Adrenal gland (tissue), 12 donors: ENCODE measurements around the gene ARHGAP6. TPM values are rescaled to one million over a fixed set of nuclear protein-coding genes. Genes with fewer than 3 reads are reported as not detected.

Experiments
- DNase-seq, 7 donors: peaks; one replicate each; pipeline ENCODE4 v3.0.0-alpha.2; 2019 to 2020
- H3K27ac ChIP-seq, 5 donors: fragments of 200-600 bp; sonication (generic) in 4 of 5; 1 replicate in 3 of 5; 2 replicates in 2 of 5; pipeline versions ENCODE4 v1.5.1 to v1.8.0; 2016 to 2020; ENCODE audit warnings: mild to moderate bottlenecking in 1 of 5
- H3K27me3 ChIP-seq: fragments of 200-600 bp; 2 replicates; pipeline ENCODE4 v1.8.0; 2021
- H3K36me3 ChIP-seq, 2 donors: fragments of 200-600 bp; replicated peaks in 1 of 2; 1 replicate in 1 of 2; 2 replicates in 1 of 2; pipeline versions ENCODE4 v1.5.1 to v1.8.0; 2018 to 2022
- H3K4me1 ChIP-seq, 2 donors: fragments of 200-600 bp; replicated peaks in 1 of 2; 1 replicate in 1 of 2; 2 replicates in 1 of 2; pipeline versions ENCODE4 v1.5.1 to v1.8.0; 2018 to 2021
- H3K4me3 ChIP-seq, 4 donors: fragments of 200-600 bp; sonication (generic) in 3 of 4; one replicate each; pipeline ENCODE4 v1.5.1; 2016 to 2018
- H3K9me3 ChIP-seq, 3 donors: fragments of 200-600 bp; sonication (generic) in 1 of 3; replicated peaks in 1 of 3; 1 replicate in 2 of 3; 2 replicates in 1 of 3; pipeline versions ENCODE4 v1.5.1 to v1.8.0; 2016 to 2021
- POLR2A ChIP-seq, 2 donors: fragments of 450-650 bp; IDR thresholded peaks; one replicate each; pipeline ENCODE4 v1.6.1; 2017; ENCODE audit warnings: antibody characterized with exemption in 2 of 2, mild to moderate bottlenecking in 2 of 2, moderate library complexity in 1 of 2
- WGBS, 4 donors: extraction: QIAGEN DNeasy Blood & Tissue Kit in 2 of 4; methylation state at CpG; one replicate each; pipeline versions ENCODE4 v1.1.5 to v1.1.7; 2013 to 2017; 5-methylcytosine and 5-hydroxymethylcytosine counted together
- intact Hi-C, 2 donors: fragments of 100-400 bp; cut with DNase I; formaldehyde crosslinking; loops; one replicate each; pipeline versions ENCODE4 v1.14.1 to v1.15.0; 2022 to 2023
- polyA plus RNA-seq, 3 donors: library from polyadenylated mRNA; stranded (reverse); fragments of 200-250 nt in 2 of 3; fragments of 350-450 nt in 1 of 3; fragmentation: Illumina TruSeq in 1 of 3; extraction: RNeasy Lipid Tissue Mini Kit (QIAGEN cat#74804) in 1 of 3; gene quantifications; one replicate each; pipeline ENCODE4 v1.2.3, GENCODE V29; 2013 to 2014
- total RNA-seq, 9 donors: library from RNA; depleted of rRNA in 4 of 9; stranded (reverse); fragments of >200 nt in 4 of 9; fragments of 120-200 nt in 1 of 9; fragmentation: NEBNext Ultra II Directional in 1 of 9; extraction: Animal tissue kit (Norgen Biotek cat#: 25700) in 1 of 9; gene quantifications; one replicate each; pipeline versions ENCODE4 v1.1.0 to v1.2.4, GENCODE V29; 2013 to 2023
- TF ChIP-seq, protein P1 (sequence below), 6 experiments: fragments of 450-650 bp in 4 of 6; fragments of 200-600 bp in 2 of 6; sonication (generic) in 1 of 6; IDR thresholded peaks; 1 replicate in 5 of 6; 2 replicates in 1 of 6; pipeline versions ENCODE4 v1.5.1 to v1.8.0; 2016 to 2021; ENCODE audit warnings: antibody characterized with exemption in 6 of 6, mild to moderate bottlenecking in 2 of 6, moderate library complexity in 1 of 6
- donor health status: healthy with polysubstance abuse.
- donor health status: Bipolar disorder and iron deficiency.
- donor health status: DM: yes; HTN: yes; CAD: no.
- donor health status: DM: no; HTN: no; CAD: no.
- donor health status: DM: no; HTN: no; CAD: no.
- donor health status: DM: yes; HTN: yes; CAD: no.

The ARHGAP6 gene
- total and polyA plus RNA-seq, 12 donors = 0.78 to 4.2 (median 2.7) TPM

DNA sequence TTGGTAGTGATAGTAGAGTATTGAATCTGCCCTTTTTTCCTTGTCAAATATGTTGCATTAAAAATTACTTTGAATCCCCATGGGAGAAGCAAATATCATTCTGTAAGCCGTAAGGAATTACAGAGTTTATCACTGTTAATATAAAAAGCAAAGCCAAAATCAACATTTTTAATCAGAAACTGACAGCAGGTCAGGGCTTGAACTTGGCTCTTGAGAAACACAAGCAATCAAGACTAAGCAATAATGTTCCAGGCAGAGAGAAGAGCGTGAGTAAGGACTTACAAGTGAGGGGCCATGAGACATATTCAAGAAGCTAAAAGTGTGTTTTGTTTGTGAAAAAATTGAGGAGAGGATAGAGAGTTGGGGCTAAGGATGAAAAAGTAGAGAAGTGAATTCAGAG is 68.2 kb downstream of the ARHGAP6 start:
- WGBS, 4 donors = 18 to 49% (median 34%) methylated on average over 2 of the region's 2 CpGs
- Histone ChIP-seq H3K36me3 (no peaks in the 10 kb centered on the region), H3K4me1 (no peaks in the 10 kb centered on the region), H3K27me3 (peaks cover 4% of the 10 kb centered on the region), H3K27ac (no peak overlapping the region), H3K4me3 (no peak overlapping the region), H3K9me3 (no peaks in the 10 kb centered on the region)
- intact Hi-C loops = no loop called here
- TF ChIP-seq, protein P1, sequence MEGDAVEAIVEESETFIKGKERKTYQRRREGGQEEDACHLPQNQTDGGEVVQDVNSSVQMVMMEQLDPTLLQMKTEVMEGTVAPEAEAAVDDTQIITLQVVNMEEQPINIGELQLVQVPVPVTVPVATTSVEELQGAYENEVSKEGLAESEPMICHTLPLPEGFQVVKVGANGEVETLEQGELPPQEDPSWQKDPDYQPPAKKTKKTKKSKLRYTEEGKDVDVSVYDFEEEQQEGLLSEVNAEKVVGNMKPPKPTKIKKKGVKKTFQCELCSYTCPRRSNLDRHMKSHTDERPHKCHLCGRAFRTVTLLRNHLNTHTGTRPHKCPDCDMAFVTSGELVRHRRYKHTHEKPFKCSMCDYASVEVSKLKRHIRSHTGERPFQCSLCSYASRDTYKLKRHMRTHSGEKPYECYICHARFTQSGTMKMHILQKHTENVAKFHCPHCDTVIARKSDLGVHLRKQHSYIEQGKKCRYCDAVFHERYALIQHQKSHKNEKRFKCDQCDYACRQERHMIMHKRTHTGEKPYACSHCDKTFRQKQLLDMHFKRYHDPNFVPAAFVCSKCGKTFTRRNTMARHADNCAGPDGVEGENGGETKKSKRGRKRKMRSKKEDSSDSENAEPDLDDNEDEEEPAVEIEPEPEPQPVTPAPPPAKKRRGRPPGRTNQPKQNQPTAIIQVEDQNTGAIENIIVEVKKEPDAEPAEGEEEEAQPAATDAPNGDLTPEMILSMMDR (IDR thresholded peaks at IDR 0.05) = no peak
- no peak for TF ChIP-seq POLR2A (IDR thresholded peaks at IDR 0.05)
- DNase-seq = no peak

GRCh38 chrX:11591723-11592346 is 73.9 kb downstream of the ARHGAP6 start:
- intact Hi-C loops = no loop called here
- TF ChIP-seq POLR2A (IDR thresholded peaks at IDR 0.05) = no peak
- TF ChIP-seq, protein P1 (IDR thresholded peaks at IDR 0.05) = no peak

GRCh38 chrX:11589641-11590040 is 76.1 kb downstream of the ARHGAP6 start:
- Histone ChIP-seq H3K36me3 (no peaks in the 10 kb centered on the region), H3K27ac (no peak overlapping the region), H3K9me3 (no peaks in the 10 kb centered on the region), H3K4me3 (no peak overlapping the region), H3K27me3 (peaks cover 20% of the 10 kb centered on the region), H3K4me1 (no peaks in the 10 kb centered on the region)
- WGBS, 4 donors = 61 to 73% (median 65%) methylated on average over 3 of the region's 3 CpGs
- intact Hi-C loops = no loop called here
- DNase-seq = no peak
- no peak for TF ChIP-seq POLR2A (IDR thresholded peaks at IDR 0.05)
- TF ChIP-seq, protein P1 (IDR thresholded peaks at IDR 0.05) = no peak

More at GRCh38 chrX:11591723-11592346, 73.9 kb downstream of the ARHGAP6 start:
- no peak for DNase-seq
- Histone ChIP-seq H3K27me3 (peaks cover 20% of the 10 kb centered on the region), H3K4me1 (no peaks in the 10 kb centered on the region), H3K9me3 (no peaks in the 10 kb centered on the region), H3K4me3 (no peak overlapping the region), H3K36me3 (no peaks in the 10 kb centered on the region), H3K27ac (no peak overlapping the region)

- no peak for DNase-seq
- intact Hi-C loops = no loop called here
- TF ChIP-seq, protein P1 (IDR thresholded peaks at IDR 0.05) = no peak
- no peak for TF ChIP-seq POLR2A (IDR thresholded peaks at IDR 0.05)
- no peaks in the 10 kb centered on the region for H3K9me3 ChIP-seq
- no peaks in the 10 kb centered on the region for H3K4me1 ChIP-seq
- peaks cover 20% of the 10 kb centered on the region for H3K27me3 ChIP-seq
- H3K27ac ChIP-seq = no peak overlapping the region
- H3K4me3 ChIP-seq = no peak overlapping the region
- no peaks in the 10 kb centered on the region for H3K36me3 ChIP-seq
Observed at GRCh38 chrX:11588097-11588496, 77.6 kb downstream of the ARHGAP6 start.
